Liver (tissue), 3 donors: Measurements from ENCODE around the gene FLAD1.

ENCODE experiments used
- ATF3 ChIP-seq: IDR thresholded peaks from 2 replicates; pipeline ENCODE4 v1.6.1; 2016; ENCODE audit warnings: antibody characterized with exemption
- CTCF ChIP-seq: fragments of 150-350 bp; IDR thresholded peaks from 2 replicates; pipeline ENCODE4 v1.5.1; 2017; ENCODE audit warnings: improper control_type of control experiment, low read depth, low read length; ENCODE audit not compliant: missing input control
- EGR1 ChIP-seq, 2 donors: IDR thresholded peaks; 2 replicates each; pipeline ENCODE4 v1.6.1; 2016 to 2018; ENCODE audit warnings: antibody characterized with exemption in 2 of 2, low read depth in 2 of 2
- GABPA ChIP-seq, 2 donors: IDR thresholded peaks in 1 of 2; conservative IDR thresholded peaks in 1 of 2; 2 replicates each; pipeline ENCODE4 v1.6.1; 2016; ENCODE audit warnings: antibody characterized with exemption in 2 of 2, mild to moderate bottlenecking in 1 of 2, moderate library complexity in 1 of 2
- JUND ChIP-seq, 2 donors: IDR thresholded peaks; 2 replicates each; pipeline ENCODE4 v1.6.1; 2016; ENCODE audit warnings: antibody characterized with exemption in 2 of 2
- MAX ChIP-seq: IDR thresholded peaks from 2 replicates; pipeline ENCODE4 v1.6.1; 2016; ENCODE audit warnings: antibody characterized with exemption
- RAD21 ChIP-seq, 2 donors: IDR thresholded peaks; 2 replicates each; pipeline ENCODE4 v1.6.1; 2016; ENCODE audit warnings: antibody characterized with exemption in 2 of 2, mild to moderate bottlenecking in 2 of 2
- RXRA ChIP-seq, 2 donors: IDR thresholded peaks; 2 replicates each; pipeline ENCODE4 v1.6.1; 2017 to 2018; ENCODE audit warnings: antibody characterized with exemption in 2 of 2, mild to moderate bottlenecking in 1 of 2
- TAF1 ChIP-seq: conservative IDR thresholded peaks from 2 replicates; pipeline ENCODE4 v1.6.1; 2016; ENCODE audit warnings: antibody characterized with exemption, mild to moderate bottlenecking
- TF ChIP-seq, protein P1 (sequence below): IDR thresholded peaks from 2 replicates; pipeline ENCODE4 v1.6.1; 2016; ENCODE audit warnings: antibody characterized with exemption, mild to moderate bottlenecking
- donor health status: healthy.
- donor health status: healthy.

GRCh38 chr1:154955718-154956543 lies 27.2 kb upstream of the FLAD1 start, which contains the start of gene PBXIP1:
- TF ChIP-seq EGR1 (IDR thresholded peaks at IDR 0.05; ENCODE audit: low read depth in 2 of 2) (no peak), CTCF (no peak), GABPA (IDR thresholded peaks at IDR 0.05 in 1 of 2, conservative IDR thresholded peaks at IDR 0.05 in 1 of 2) (peak in 1 of 2 donors; percentile 18), TAF1 (no peak), RXRA (IDR thresholded peaks at IDR 0.05) (no peak), MAX (no peak), ATF3 (no peak), JUND (IDR thresholded peaks at IDR 0.05) (no peak), RAD21 (IDR thresholded peaks at IDR 0.05) (peak; percentile 23 to 25)
- TF ChIP-seq, protein P1, sequence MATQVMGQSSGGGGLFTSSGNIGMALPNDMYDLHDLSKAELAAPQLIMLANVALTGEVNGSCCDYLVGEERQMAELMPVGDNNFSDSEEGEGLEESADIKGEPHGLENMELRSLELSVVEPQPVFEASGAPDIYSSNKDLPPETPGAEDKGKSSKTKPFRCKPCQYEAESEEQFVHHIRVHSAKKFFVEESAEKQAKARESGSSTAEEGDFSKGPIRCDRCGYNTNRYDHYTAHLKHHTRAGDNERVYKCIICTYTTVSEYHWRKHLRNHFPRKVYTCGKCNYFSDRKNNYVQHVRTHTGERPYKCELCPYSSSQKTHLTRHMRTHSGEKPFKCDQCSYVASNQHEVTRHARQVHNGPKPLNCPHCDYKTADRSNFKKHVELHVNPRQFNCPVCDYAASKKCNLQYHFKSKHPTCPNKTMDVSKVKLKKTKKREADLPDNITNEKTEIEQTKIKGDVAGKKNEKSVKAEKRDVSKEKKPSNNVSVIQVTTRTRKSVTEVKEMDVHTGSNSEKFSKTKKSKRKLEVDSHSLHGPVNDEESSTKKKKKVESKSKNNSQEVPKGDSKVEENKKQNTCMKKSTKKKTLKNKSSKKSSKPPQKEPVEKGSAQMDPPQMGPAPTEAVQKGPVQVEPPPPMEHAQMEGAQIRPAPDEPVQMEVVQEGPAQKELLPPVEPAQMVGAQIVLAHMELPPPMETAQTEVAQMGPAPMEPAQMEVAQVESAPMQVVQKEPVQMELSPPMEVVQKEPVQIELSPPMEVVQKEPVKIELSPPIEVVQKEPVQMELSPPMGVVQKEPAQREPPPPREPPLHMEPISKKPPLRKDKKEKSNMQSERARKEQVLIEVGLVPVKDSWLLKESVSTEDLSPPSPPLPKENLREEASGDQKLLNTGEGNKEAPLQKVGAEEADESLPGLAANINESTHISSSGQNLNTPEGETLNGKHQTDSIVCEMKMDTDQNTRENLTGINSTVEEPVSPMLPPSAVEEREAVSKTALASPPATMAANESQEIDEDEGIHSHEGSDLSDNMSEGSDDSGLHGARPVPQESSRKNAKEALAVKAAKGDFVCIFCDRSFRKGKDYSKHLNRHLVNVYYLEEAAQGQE = no peak
